MCF 10A (cell line): ENCODE data around the gene SSC5D. TPM values are rescaled to one million over a fixed set of nuclear protein-coding genes. Genes with fewer than 3 reads are reported as not detected.

Experiments
- BruUV-seq: library from RNA; stranded (reverse); fragments of 400-500 nt; replicated peaks from 2 replicates; lab custom pipeline; 2021; lab: Mats Ljungman, UMichigan
- CTCF ChIA-PET: fragments of 300-600 bp; sonication (Branson Sonifier 250); formaldehyde crosslinking; extraction: SDS; loops from one replicate; lab custom pipeline; 2021; ENCODE audit warnings: antibody characterized with exemption, inconsistent platforms; lab: Yijun Ruan, JAX
- POLR2A ChIA-PET: fragments of 300-600, 350-650 bp; sonication (Branson Sonifier 250); formaldehyde crosslinking; extraction: SDS; loops from one replicate; lab custom pipeline; 2020; ENCODE audit warnings: antibody characterized with exemption, inconsistent platforms; lab: Yijun Ruan, JAX
- DNase-seq: peaks from one replicate; pipeline ENCODE4 v3.0.0-alpha.2; 2018; ENCODE audit not compliant: unreplicated experiment
- H3K27ac Mint-ChIP-seq: one replicate; pipeline ENCODE4 v1.8.0; 2022; ENCODE audit warnings: mild to moderate bottlenecking, low read depth, mixed read lengths; ENCODE audit not compliant: unreplicated experiment
- H3K27me3 Mint-ChIP-seq: one replicate; pipeline ENCODE4 v1.8.0; 2022; ENCODE audit warnings: mixed read lengths; ENCODE audit not compliant: insufficient read depth, unreplicated experiment
- H3K36me3 Mint-ChIP-seq: one replicate; pipeline ENCODE4 v1.8.0; 2022; ENCODE audit warnings: mild to moderate bottlenecking, moderate library complexity, mixed read lengths; ENCODE audit not compliant: insufficient read depth, unreplicated experiment
- H3K4me1 Mint-ChIP-seq: one replicate; pipeline ENCODE4 v1.8.0; 2022; ENCODE audit warnings: mixed read lengths; ENCODE audit not compliant: insufficient read depth, unreplicated experiment
- H3K4me3 Mint-ChIP-seq: one replicate; pipeline ENCODE4 v1.8.0; 2022; ENCODE audit warnings: mild to moderate bottlenecking, moderate library complexity, mixed read lengths; ENCODE audit not compliant: unreplicated experiment
- H3K9me3 Mint-ChIP-seq: one replicate; pipeline ENCODE4 v1.8.0; 2022; ENCODE audit warnings: mixed read lengths; ENCODE audit not compliant: unreplicated experiment
- CTCF ChIP-seq: fragments of 200-600 bp; IDR thresholded peaks from one replicate; pipeline ENCODE4 v1.8.0; 2022; ENCODE audit warnings: antibody characterized with exemption, mild to moderate bottlenecking; ENCODE audit not compliant: unreplicated experiment
- intact Hi-C: fragments of 100-400 bp; cut with micrococcal nuclease; formaldehyde crosslinking; loops from 2 replicates; pipeline ENCODE4 v1.14.1; 2022
- total RNA-seq: library from RNA; stranded (reverse); gene quantifications from 2 replicates; pipeline ENCODE4 v1.2.3, GENCODE V29; 2022

Gene SSC5D
- total RNA-seq, 1 experiment from 2014 or later = 0.33 TPM

- ChIA-PET POLR2A (interaction anchor here (0.8 to 1.6 kb wide), 4 partner anchors 12 to 71 kb away, joined by 3 to 4 read pairs (median 4); partner anchors contain the start of gene UBE2S), CTCF (interaction anchor here (0.6 to 1.7 kb wide), 5 partner anchors 8 to 309 kb away, joined by 3 to 12 read pairs (median 4); no protein-coding TSS in a partner anchor)
- TF ChIP-seq CTCF = no peak
- intact Hi-C loops = no loop called here
- H3K4me1 Mint-ChIP-seq = peaks cover 17% of the 10 kb centered on the region
- H3K36me3 Mint-ChIP-seq = peaks cover 16% of the 10 kb centered on the region
- H3K27ac Mint-ChIP-seq = no peak overlapping the region
- no peaks in the 10 kb centered on the region for H3K27me3 Mint-ChIP-seq
- no peak for DNase-seq
- peak overlapping the region; percentile 97 for H3K4me3 Mint-ChIP-seq
- no TSS peak for BruUV-seq
- H3K9me3 Mint-ChIP-seq = no peaks in the 10 kb centered on the region
Measured at GRCh38 chr19:55459551-55459949, 28.7 kb upstream of the SSC5D start.

GRCh38 chr19:55459950-55460657, 28.1 kb upstream of the SSC5D start:
- Mint-ChIP-seq H3K4me3 (peak overlapping the region; percentile 97), H3K27me3 (no peaks in the 10 kb centered on the region), H3K27ac (peak overlapping the region; percentile 83), H3K36me3 (peaks cover 16% of the 10 kb centered on the region), H3K4me1 (peaks cover 17% of the 10 kb centered on the region), H3K9me3 (no peaks in the 10 kb centered on the region)
- TF ChIP-seq CTCF = no peak
- DNase-seq = no peak
- ChIA-PET CTCF (interaction anchor here (0.5 to 1.7 kb wide), 4 partner anchors 7 to 610 kb away, joined by 3 to 12 read pairs (median 4); no protein-coding TSS in a partner anchor), POLR2A (interaction anchor here (0.6 to 1.6 kb wide), 5 partner anchors 13 to 72 kb away, joined by 3 to 4 read pairs (median 3); partner anchors contain the start of genes UBE2S and ZNF628)
- intact Hi-C loops = no loop called here
- TSS peak; percentile 61 for BruUV-seq

DNA sequence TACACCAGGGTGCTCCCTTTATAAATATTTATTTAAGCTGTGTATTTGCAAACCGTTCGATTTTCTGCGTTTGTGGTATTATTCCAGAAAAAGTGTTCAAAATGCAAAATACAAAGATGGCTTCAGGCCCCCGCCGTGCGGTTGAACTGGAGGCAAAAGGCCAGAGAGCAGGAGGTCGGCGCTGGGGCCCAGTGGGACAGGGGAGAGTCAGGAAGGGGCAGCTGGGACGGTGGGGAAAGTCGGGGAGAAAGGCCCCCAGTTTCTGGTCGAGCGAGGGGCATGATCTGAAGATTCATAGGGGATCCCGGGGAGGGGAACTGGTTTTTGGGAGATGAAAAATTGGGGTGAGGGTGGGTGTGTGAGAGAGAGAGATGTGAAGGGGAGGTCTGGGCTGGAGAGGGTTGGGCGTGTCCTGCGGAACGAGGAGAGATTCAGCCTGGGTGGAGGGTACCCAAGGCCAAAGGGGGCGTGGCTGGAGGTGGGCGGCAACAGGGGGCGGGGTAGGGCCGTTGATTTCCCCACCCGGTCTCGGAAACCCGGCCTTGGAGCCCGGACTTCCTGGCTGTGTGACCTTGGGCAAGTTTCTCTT, 27.5 kb upstream of the SSC5D start:
- CTCF ChIA-PET = interaction anchor here (0.5 to 1.0 kb wide), 3 partner anchors 168 to 609 kb away, joined by 3 to 4 read pairs (median 3); no protein-coding TSS in a partner anchor
- intact Hi-C loops = no loop called here
- no TSS peak for BruUV-seq
- H3K27ac Mint-ChIP-seq = peak overlapping the region; percentile 83
- peak; percentile 74 for DNase-seq
- H3K4me3 Mint-ChIP-seq = peak overlapping the region; percentile 97
- no peaks in the 10 kb centered on the region for H3K27me3 Mint-ChIP-seq
- TF ChIP-seq CTCF = no peak
- POLR2A ChIA-PET = interaction anchor here (0.6 to 1.0 kb wide), 3 partner anchors 15 to 72 kb away, joined by 3 to 4 read pairs (median 3); partner anchors contain the start of gene ZNF628
- no peaks in the 10 kb centered on the region for H3K9me3 Mint-ChIP-seq
- H3K36me3 Mint-ChIP-seq = peaks cover 16% of the 10 kb centered on the region
- H3K4me1 Mint-ChIP-seq = peaks cover 17% of the 10 kb centered on the region
